Suppressor macrophage (primary cell): ENCODE measurements around the gene MEDAG.

Source experiments
- DNase-seq, 4 experiments: peaks; one replicate each; pipeline ENCODE4 v3.0.0-alpha.2; 2020 to 2022

The MEDAG gene

GRCh38 chr13:30957258-30957943 is 51.3 kb downstream of the MEDAG start:
- no peak for DNase-seq

- DNase-seq: no peak
Observed at GRCh38 chr13:30959678-30960077, 53.6 kb downstream of the MEDAG start.

DNA sequence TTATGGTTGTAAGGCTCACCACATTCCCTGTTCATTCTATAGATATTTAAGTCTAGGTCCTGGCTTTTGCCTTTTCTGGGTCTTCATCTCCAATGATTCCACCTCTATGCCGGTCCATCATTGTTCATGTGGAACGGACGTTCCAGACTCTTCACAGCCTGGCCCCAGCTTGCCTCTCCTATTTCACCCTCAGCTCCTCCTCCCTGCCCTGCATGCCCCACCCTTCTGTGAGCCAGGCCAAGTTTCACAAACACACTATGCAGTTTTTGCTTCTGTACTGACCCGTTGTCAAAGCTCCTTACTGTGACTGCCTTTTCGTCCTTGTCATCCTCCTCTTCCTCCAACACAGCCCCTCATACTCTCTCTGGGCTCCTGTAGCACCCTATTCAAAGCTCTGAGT is 57.7 kb downstream of the MEDAG start:
- DNase-seq: no peak

DNA sequence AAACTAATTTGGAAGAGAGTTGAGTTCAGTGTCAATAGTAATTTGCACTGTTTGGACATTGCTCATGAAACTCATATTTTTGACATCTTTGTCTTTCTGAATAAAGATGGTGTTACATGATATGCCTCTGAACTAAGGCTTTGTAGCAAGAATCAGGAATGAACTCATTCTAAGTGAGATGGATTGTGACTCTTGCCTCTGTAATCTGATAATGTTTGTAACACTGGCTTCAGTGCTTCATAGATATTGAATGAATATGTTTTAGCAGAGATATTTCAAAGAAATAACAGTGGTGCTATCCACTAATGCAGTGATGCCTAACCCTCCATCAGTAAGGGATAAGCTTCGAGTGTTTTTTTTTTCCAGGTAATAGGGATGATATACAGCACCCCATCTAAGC is 59.3 kb downstream of the MEDAG start:
- DNase-seq: no peak

- no peak for DNase-seq
Observed at GRCh38 chr13:30966101-30966500, 60.0 kb downstream of the MEDAG start.

- DNase-seq: no peak
Observed at GRCh38 chr13:30968846-30969245, 62.8 kb downstream of the MEDAG start.

DNA sequence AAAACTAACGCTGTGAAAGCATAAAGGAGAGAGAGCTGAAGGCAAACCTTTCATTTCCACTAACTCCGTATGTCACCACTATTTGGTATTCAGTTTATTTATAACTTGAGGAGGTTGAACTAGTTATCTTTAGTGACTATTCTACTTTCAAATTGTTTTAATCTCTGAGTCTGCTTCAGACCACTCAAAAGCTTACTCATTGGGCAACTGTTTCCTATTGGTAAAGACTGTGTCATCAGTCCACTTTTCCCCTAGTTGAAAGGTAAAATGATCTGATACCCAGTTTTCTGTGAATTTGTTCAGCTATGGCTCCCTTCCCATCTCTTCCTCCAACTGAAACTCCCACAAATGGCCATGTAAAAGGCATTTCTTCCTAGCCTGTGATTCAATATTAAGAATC is 65.5 kb downstream of the MEDAG start:
- no peak for DNase-seq

DNA sequence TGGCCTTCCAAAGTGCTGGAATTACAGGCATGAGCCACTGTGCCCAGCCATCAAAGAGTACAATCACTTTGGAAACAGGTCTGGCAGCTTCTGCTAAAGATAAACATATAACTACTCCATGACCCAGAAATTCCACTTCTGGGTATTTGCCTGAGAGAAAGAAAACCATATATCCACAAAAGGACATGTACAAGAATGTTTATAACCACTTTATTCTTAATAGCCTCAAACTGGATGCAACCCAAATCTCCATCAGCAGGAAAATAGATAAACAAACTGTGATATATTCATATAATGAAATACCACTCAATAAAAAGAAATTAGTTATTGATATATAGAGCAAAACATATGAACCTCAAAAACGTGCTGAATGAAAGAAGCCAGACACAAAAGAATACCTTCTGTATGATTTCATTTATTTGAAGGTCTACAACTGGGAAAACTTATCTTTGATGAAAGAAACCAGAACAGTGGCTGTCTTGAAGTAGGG is 66.9 kb downstream of the MEDAG start:
- DNase-seq: no peak

GRCh38 chr13:30974350-30974749 is 68.3 kb downstream of the MEDAG start:
- peak in 1 of 4 experiments; percentile 3 for DNase-seq
